GM18909 (cell line): Measurements from ENCODE around the gene NDUFB7.
"Not testable (repeated sequence)": the region's sequence is repeated elsewhere in the genome, so short reads cannot be mapped to it uniquely, and the experiment has no call there.

Experiments
- ATAC-seq: cut with Tn5 transposase; IDR thresholded peaks from one replicate; pipeline ENCODE4 v1.9.1; 2021; ENCODE audit warnings: mild to moderate bottlenecking; ENCODE audit not compliant: unreplicated experiment, poor library complexity

Gene NDUFB7

DNA sequence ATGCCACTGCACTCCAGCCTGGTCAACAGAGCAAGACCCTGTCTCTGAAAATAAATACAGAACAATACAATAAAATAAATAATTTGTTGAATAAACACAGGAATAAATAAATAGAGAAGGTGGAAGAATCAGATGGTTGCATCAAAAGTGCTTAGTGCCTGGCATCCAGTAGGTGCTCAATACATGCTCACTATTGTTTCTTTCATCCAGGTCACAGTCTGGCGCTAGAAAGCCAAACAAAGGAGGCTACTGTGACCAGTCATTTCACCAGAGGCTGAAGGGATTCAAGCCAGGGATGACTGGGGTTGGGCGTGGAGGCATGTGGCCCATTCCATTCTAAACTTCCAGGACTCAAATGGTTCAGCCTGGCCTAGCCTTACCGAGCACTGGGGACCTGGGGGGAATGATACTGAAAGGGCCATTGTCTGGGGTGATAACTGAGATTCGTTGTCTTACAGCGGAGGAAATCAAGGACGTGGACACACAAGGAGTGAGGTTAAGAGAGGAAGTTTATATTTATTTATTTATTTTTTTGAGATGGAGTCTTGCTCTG, 3.6 kb upstream of the NDUFB7 start:
- ATAC-seq, result no peak

DNA sequence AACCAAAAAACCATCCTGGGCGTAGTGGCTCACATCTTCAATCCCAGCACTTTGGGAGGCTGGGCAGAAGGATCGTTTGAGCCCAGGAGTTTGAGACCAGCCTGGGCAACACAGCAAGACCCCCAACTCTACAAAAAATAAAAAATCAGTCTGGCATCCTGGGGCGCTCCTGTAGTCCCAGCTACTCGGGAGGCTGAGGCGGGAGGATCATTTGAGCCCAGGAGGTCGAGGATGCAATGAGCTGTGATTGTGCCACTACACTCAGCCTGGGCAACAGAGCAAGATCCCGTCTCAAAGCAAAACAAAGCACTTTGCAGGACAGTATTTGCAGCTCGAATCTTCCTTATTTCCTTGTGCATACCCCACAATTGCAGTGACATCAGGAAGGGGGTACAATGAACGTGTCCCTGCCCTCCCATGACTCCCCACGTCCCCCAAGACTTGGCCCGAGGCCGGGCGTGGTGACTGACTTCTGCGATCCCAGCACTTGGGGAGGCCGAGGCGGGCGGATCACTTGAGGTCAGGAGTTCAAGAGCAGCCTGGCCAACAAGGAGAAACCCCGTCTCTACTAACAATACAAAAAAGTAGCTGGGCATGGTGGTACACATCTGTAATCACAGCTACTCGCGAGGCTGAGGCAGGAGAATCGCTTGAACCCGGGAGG, 870 bp downstream of the NDUFB7 start:
- no peak for ATAC-seq

DNA sequence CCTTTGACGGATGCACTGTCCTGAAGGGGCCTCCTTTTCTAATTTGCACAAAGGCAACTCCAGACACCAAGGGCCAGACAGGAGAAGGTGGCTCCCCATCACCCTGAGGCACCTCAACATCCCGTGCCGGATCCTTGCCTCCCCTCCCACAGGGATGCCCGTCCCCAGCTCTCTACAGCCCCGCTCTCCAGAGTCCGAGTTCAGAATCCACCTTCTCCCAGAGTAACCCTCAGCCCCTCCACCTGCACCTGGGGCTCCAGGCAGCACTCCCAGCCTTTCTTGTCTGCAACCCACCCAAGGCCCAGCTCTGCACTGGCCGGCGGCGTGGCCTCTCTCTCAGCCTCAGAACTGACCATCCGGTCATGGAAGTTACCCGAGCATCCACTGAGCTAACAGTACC, 4.8 kb downstream of the NDUFB7 start:
- no peak for ATAC-seq

DNA sequence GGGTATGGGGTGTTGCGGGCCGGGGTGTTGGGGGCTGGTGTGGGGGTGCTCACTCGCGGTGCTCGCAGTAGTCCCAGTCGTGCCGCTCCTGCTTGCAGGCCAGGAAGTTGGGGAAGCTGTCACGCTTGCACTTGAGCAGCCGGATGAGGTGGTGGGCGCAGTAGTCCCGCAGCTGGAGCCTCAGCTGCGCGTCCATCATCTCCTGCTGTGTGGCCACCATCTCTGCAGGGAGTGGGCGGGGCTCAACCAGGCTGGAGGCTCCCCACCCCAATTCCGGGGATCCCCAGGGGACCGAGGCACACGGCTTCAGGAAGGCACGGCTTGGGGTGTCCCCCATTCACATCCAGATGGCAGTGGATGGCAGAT, 5.2 kb downstream of the NDUFB7 start:
- ATAC-seq, result no peak

DNA sequence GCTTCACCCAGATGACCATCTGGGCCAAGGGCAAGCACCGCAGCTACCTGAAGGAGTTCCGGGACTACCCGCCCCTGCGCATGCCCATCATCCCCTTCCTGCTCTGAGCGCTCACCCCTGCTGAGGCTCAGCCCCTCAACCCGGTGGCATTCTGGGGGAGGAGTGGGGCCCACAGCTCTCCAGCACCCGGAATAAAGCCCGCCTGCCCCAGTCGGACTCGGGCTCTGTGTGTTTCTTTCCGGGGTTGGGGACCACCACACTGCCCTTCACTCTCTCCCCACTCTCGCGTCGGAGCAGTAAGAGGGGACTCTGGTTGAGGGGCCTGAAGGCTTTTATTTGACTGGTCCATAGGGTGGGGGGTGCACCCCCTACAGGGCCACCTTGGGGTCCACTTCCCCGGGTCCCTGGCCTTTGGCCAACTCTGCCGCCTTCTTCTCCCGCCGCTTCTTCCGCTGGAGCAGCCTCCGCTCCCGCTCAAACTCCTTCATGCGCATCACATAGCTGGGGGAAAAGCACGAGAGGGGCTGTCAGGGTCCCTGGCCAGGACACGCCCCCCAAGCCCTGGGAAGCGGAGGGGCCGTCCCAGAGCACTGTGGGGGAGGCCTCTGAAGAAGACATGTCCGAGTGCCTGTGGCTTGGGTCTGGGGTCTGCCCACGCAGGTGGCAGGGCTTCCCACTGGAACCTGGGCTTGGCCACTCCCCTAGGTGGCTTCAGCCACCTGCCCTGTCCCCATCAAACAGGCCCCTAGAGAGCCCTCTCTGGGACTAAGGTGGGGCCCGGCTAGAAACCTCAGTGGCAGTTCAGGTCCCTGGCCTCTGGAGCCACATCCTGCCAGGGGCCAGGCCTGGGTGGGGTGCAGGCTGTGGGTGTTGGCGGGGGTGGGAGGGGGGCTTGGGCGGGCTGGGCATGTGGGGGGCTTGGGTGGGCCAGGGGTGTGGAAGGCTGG, 5.8 kb downstream of the NDUFB7 start:
- no peak for ATAC-seq

DNA sequence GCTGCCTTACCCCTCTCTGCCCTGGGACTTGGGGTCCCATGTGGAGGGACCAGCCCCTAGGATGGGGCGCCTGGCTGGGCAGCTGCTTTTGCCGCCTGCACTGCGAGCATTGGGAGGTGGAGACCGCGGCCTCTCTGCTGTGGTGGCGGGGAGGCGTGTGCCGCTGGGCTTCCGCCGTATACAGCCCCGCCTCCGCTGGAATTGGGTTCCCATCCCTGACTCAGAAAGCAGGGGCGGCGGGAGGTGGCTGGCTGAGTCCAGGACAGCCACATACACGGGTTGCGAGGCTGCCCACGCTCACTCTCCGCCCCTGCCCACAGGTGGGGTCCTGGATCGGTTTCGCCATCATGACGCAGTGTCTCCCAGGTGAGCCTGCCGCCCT, 6.6 kb downstream of the NDUFB7 start:
- ATAC-seq, result no peak

DNA sequence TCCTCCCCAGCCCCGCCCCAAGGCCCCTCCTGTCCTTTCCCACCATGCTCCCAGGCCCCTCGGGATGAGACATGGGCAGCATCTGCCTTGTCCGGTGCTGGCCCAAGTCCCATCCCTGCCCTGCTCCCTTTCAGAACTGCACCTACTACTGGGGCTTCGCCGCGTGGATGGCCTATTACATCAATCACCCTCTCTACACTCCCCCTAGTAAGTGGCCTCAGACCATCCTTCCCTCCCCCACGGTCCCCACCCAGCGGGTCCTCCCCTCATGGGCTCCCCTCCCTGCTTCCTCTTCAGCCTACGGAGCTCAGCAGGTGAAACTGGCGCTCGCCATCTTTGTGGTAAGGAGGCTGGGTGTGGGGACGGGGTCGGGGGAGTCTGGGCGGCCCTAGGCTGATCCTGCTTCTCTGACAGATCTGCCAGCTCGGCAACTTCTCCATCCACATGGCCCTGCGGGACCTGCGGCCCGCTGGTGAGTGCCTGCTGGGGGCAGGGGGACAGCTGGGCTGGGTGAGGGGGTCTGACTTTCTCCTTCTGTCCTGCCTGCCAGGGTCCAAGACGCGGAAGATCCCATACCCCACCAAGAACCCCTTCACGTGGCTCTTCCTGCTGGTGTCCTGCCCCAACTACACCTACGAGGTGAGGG, 7.1 kb downstream of the NDUFB7 start:
- not testable (repeated sequence) for ATAC-seq

DNA sequence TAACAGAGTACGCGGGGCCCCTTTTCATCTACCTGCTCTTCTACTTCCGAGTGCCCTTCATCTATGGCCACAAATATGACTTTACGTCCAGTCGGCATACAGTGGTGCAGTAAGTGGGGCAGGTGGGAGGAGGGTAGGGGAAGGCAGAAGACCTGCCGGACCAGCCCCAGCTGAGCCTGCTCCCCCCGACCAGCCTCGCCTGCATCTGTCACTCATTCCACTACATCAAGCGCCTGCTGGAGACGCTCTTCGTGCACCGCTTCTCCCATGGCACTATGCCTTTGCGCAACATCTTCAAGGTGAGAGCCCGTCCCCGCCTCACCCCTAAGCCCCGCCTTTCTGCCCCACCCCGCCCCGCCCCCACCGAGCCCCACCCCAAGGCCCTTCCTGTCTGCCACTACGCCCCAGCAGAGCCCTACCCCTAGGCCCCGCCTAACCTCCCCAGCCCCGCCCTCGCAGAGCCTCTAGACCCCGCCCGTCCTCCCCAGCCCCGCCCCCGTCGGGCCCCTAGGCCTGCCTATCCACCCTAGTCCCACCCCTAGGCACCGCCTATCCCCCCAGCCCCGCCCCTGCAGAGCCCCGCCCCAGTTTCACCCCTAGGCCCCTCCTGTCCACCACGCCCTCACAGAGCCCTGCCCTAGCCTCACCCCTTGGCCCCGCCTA, 7.7 kb downstream of the NDUFB7 start:
- no peak for ATAC-seq

DNA sequence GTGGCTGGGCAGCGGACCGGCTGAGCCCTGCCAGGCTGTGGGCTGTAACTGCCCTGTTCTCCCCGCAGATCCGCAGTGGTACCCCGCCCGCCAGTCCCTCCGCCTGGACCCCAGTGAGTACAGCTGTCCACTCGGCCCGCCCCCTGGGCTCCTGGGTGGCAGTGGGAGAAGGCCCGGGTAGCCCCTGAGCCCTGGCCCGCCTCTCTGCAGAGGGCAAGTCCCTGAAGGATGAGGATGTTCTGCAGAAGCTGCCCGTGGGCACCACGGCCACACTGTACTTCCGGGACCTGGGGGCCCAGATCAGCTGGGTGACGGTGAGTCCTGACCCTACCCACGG, 8.3 kb downstream of the NDUFB7 start:
- ATAC-seq, result no peak

DNA sequence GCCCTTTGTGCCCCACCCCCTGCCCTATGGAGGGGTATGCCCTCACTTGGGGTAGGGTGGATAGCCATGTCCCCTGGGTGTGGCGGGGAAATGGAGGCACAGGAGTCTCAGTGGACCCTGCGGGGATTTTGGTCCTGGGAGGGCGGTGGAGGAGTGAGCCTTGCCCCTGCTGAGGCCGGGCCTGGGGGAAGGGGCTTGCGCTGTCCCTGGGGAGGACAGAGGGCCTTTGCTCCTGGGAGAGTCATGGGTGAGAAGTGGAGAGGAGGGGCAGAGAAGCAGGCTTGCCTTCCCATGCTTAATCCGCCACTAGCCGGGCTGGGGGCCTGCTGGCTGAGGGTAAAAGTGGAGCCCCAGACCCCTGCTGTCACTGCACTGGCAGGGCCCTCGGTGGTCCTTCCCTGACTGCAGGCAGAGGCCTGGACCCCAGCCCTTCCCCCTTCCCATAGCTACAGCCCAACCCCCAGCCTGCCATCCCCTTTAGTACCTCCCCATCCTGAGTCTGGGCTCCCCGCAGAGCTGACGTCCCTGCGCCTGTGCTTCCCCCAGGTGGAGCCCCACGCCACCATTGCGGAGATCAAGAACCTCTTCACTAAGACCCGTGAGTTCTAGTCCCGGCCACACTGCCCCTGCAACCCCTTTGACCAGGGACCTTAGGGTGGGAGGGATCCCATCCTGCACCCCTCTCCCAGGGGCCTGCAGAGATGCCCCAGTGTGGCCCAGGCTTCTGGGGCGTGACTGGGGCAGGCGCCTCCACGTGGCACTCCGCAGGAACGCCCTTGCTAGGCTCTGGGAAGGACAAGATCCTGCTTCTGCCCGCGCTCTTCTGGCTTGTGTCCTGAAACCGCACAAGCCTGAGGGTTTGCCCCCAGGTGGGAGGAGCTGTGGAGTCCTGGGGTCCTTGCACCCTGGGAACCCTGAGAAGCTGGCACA, 8.9 kb downstream of the NDUFB7 start:
- no peak for ATAC-seq

DNA sequence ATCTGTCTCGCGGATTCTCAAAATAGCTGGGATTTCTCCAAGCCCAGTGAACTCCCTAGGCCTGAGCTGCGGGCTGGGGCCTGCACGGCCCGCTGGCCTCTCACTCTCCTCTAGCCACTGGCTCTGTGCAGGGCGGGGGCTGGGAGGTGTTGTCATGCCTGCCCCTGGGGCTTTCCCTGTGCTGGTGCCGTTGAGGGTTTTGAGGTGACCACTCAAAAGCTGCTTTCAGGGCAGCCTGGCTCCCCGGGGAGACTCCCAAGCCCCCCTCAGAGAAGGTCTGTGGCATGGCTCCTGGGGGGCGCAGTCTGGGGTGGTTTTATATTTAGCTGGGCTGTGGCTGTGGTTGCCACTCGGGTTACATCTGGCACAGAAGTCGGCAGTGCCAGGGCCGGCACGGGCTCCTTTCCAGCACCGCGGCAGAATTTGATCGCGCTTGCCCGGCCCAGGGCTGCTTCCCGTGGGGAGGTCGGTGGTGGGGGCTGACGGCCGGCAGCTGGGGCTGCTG, 10.0 kb downstream of the NDUFB7 start:
- no peak for ATAC-seq

DNA sequence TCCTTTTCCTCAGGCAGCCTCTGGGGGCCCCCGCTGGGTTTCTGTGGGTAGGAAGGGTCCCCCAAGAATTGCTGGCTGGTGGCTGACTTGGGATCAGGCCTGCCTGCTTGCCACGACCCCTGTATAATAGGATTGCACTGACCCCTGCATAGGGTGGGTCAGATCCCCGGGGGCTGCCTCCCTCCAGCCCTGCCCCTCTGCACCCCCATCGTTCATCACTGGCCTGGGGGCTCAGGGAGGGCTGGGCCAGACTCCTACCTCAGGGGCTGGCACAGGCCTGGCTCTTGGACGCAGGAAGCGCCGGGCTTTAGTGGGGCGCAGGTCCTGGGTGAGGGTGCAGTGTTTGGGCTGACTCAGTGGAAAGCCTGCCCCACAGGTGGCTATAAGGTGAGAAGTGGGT, 10.6 kb downstream of the NDUFB7 start:
- no peak for ATAC-seq

DNA sequence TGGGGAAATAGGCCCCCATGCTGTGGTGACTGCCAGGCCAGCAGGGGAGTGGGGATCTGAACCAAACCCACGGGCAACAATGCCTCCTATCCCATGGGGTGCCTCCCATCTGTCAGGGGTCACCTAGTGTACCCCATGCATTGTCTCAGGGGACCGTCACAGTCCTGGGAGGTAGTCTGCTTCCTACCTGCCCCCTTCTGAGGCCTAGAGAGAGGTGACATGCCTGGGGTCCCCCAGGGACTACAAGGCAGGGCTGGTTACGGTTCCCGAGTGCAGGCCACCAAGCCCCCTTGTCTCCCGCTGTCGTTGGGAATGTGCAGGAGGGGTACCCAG, 11.1 kb downstream of the NDUFB7 start:
- no peak for ATAC-seq

DNA sequence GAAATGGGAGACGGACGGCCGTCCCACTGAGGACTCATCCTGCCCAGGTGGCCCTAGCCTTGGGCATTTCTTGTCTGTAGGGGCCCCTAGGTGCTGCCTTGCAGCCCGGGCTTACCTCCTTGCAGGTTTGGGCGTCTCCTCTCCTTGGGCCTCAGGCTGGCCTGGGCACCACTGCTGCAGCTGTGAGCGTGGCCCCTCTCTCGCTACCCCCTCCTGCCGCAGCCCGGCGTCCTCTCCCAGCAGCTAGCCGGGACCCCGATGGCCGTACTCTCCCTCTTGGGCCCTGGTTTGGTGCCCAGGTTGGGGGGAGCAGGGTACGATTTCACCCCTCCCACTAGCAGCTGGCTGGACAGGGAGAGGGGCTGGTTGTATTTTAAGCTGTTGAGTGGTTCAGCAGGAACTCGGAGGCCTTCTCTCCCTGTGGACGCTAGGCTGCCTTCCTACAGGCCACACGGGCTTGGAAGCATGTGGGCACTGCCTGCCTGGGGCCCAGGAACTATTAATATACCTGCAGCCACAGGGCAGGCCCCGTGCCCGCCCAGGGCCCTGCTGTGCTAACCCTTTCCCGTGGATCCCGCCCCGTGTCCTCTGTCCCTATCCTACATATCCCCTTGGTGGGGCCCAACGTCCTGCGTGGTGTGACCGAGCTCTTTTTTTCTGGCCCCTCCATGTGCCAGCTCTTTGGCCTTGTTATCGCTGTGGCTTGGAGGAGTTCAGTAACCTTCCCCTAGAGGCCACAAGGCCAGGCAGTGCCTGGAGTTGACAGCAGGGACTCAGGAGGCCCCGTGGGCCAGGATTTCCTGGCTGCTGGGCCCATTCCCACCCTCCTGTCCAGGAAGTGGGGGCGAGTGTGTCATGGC, 11.7 kb downstream of the NDUFB7 start:
- ATAC-seq, result no peak

DNA sequence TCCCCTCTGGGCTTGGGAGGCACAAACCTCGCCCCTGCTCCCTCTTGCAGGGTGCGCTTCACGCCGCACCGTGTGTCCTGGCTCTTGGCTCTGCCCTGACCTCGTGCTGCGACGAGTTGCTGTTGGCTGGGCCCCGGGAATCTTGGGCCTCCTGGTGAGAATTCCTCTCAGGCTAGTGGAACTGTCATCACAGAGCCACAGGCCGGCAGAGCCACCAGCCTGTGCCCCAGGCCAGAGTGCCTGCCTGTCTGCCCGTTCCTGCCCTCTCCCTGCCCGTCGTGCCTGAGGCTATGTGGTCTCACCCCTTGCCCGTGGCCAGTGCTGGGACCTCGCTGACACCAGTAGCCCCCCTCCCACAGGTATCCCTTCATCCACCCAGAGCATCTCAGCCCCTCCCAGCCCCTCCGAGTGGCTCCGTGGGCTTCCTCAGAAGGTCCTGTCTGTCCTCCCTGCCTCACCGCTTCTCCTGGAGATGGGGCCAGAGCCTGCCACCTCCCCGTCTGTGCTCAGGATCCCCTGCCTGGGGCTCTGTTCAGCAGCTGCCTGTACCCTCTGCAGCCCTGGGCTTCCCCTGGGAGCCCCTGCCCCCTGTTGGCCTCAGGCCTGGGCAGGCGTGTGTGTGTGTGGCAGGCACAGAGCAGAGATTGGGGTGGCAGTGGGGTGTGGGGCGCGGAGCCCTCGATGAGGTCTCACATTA, 13.3 kb downstream of the NDUFB7 start:
- no peak for ATAC-seq

DNA sequence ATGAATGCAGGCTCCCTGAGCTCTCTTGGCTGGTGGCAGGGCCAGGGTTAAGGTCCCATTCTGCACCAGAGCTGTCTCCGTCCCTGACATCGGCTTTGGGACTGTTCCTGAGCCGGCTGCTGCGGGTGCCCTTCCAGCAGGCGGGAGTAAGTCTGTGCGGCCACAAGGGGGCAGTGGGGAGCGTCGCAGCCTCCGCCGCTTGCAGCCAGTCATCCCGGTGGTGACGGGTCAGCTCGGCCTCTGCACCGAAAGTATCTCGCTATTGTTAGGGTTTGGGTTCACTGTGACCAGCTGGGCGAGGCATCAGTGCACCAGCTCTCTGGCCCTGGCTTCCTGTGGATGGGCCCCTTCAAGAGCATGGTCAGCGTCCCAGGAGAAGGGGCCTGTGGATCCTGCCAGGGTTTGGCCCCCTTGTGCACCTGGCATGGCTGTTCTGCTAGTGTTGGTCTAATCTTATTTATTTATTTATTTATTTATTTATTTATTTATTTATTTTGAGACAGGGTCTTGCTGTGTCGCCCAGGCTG, 15.1 kb downstream of the NDUFB7 start:
- peak; percentile 54 for ATAC-seq

DNA sequence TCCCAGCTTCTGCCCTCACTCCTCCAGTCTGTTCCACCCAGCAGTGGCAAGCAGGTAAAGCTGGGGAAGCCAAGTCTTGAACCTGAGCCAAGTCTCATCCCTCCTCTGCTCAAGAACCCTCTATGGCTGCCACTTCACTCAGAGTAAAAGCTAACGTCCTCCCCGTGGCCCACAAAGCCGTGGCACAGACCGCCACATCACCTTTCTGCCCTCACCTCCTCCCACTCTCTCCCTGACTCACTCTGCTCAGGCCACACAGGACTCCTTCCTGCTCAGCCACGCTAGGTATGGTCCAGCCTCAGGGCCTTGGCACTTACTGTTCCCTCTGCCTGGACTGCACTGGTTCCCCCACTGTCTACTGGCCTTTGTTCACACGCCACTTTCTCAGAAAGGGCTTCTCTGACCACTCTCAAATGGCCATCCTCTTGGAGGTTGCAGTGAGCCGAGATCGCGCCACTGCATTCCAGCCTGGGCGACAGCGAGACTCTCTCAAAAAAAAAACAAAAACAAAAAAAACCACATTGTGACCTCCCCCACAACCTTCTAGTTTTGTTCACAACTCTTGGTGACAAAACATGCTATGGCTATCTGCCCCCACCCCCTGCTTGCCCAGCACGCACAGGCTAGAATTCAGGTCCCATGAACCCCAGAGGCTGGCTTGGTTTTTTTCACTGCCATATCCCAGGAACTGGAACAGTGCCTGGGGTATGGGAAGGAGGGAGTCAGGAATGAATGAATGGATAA, 15.8 kb downstream of the NDUFB7 start:
- ATAC-seq, result no peak
